Measurements from ENCODE around the gene SLC22A3. TPM values are rescaled to one million over a fixed set of nuclear protein-coding genes. Genes with fewer than 3 reads are reported as not detected.

Gene SLC22A3
- total RNA-seq, 4 donors from 2014 or later, result 49.5 to 75.4 (median 58.2) TPM

GRCh38 chr6:160428818-160429619 lies 80.8 kb downstream of the SLC22A3 start:
- Histone ChIP-seq H3K27ac (peak overlapping the region; percentile 48 to 82 (median 70)), H3K4me3 (no peak overlapping the region), H3K4me1 (peaks cover 48 to 52% of the 10 kb centered on the region in 2 donors), H3K9me3 (no peaks in the 10 kb centered on the region), H3K27me3 (no peaks in the 10 kb centered on the region), H3K36me3 (no peaks in the 10 kb centered on the region)
- intact Hi-C loops (cut with DNase I; ENCODE audit: low total_unique reads), result loop anchor here (5.0 kb wide), 1 partner anchor 82 kb away; the partner anchor contains the start of gene SLC22A3
- TF ChIP-seq POLR2A (IDR thresholded peaks at IDR 0.05), result peak; percentile 50 to 52
- TF ChIP-seq, protein P1, sequence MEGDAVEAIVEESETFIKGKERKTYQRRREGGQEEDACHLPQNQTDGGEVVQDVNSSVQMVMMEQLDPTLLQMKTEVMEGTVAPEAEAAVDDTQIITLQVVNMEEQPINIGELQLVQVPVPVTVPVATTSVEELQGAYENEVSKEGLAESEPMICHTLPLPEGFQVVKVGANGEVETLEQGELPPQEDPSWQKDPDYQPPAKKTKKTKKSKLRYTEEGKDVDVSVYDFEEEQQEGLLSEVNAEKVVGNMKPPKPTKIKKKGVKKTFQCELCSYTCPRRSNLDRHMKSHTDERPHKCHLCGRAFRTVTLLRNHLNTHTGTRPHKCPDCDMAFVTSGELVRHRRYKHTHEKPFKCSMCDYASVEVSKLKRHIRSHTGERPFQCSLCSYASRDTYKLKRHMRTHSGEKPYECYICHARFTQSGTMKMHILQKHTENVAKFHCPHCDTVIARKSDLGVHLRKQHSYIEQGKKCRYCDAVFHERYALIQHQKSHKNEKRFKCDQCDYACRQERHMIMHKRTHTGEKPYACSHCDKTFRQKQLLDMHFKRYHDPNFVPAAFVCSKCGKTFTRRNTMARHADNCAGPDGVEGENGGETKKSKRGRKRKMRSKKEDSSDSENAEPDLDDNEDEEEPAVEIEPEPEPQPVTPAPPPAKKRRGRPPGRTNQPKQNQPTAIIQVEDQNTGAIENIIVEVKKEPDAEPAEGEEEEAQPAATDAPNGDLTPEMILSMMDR (IDR thresholded peaks at IDR 0.05 in 4 of 5, conservative IDR thresholded peaks at IDR 0.05 in 1 of 5), result no peak
- in situ Hi-C loops (cut with MboI; ENCODE audit: low sequenced_read_pairs in 4 of 4), result loop anchor here in 1 of 4 donors (25.0 kb wide), 1 partner anchor 292 kb away; no protein-coding TSS in a partner anchor
- peak; percentile 30 to 35 for DNase-seq
- ATAC-seq, result peak; percentile 42 to 60

- Histone ChIP-seq H3K4me1 (peaks cover 48 to 52% of the 10 kb centered on the region in 2 donors), H3K27me3 (no peaks in the 10 kb centered on the region), H3K27ac (peak overlapping the region; percentile 48 to 82 (median 70)), H3K9me3 (no peaks in the 10 kb centered on the region), H3K36me3 (no peaks in the 10 kb centered on the region), H3K4me3 (no peak overlapping the region)
- no peak for DNase-seq
- intact Hi-C loops (cut with DNase I; ENCODE audit: low total_unique reads) (loop anchor here (5.0 kb wide), 1 partner anchor 82 kb away; the partner anchor contains the start of gene SLC22A3), in situ Hi-C loops (cut with MboI; ENCODE audit: low sequenced_read_pairs in 4 of 4) (loop anchor here in 1 of 4 donors (25.0 kb wide), 1 partner anchor 292 kb away; no protein-coding TSS in a partner anchor)
- no peak for ATAC-seq
- TF ChIP-seq, protein P1 (IDR thresholded peaks at IDR 0.05 in 4 of 5, conservative IDR thresholded peaks at IDR 0.05 in 1 of 5), result no peak
- no peak for TF ChIP-seq POLR2A (IDR thresholded peaks at IDR 0.05)
Measured at GRCh38 chr6:160429620-160429895, 81.4 kb downstream of the SLC22A3 start.

DNA sequence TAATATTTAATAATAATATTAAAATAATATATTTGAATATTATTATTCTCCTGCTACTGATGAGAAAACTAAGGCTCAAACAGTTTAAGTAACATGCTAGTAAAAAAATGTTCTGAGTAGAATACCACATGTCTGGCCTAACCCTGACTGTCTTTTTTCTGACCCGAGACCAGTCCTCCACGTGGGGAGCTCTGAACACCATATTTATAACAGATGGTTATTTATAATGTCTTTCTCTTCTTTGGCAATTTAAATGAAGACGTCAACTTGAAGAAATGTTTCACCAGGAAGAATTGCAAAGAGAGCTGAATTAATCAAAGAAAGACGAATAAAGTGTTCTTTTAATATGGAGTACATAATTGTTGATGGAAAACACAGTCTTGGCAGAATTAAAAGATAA lies 82.0 kb downstream of the SLC22A3 start:
- in situ Hi-C loops (cut with MboI; ENCODE audit: low sequenced_read_pairs in 4 of 4) (loop anchor here in 1 of 4 donors (25.0 kb wide), 1 partner anchor 293 kb away; no protein-coding TSS in a partner anchor), intact Hi-C loops (cut with DNase I; ENCODE audit: low total_unique reads) (loop anchor here (5.0 kb wide), 1 partner anchor 93 kb away; no protein-coding TSS in a partner anchor)
- no peak for ATAC-seq
- no peak for DNase-seq
- no peaks in the 10 kb centered on the region for H3K36me3 ChIP-seq
- H3K4me3 ChIP-seq, result no peak overlapping the region
- H3K9me3 ChIP-seq, result no peaks in the 10 kb centered on the region
- peaks cover 48 to 52% of the 10 kb centered on the region in 2 donors for H3K4me1 ChIP-seq
- no peak for TF ChIP-seq POLR2A (IDR thresholded peaks at IDR 0.05)
- TF ChIP-seq, protein P1 (IDR thresholded peaks at IDR 0.05 in 4 of 5, conservative IDR thresholded peaks at IDR 0.05 in 1 of 5), result no peak
- H3K27ac ChIP-seq, result peak overlapping the region; percentile 53 to 82 (median 70)
- H3K27me3 ChIP-seq, result no peaks in the 10 kb centered on the region

GRCh38 chr6:160430751-160431150 lies 82.6 kb downstream of the SLC22A3 start:
- Histone ChIP-seq H3K27ac (peak overlapping the region; percentile 53 to 82 (median 70)), H3K36me3 (no peaks in the 10 kb centered on the region), H3K4me3 (no peak overlapping the region), H3K27me3 (no peaks in the 10 kb centered on the region), H3K9me3 (no peaks in the 10 kb centered on the region), H3K4me1 (peaks cover 48 to 52% of the 10 kb centered on the region in 2 donors)
- intact Hi-C loops (cut with DNase I; ENCODE audit: low total_unique reads), result loop anchor here (5.0 kb wide), 1 partner anchor 93 kb away; no protein-coding TSS in a partner anchor
- ATAC-seq, result no peak
- in situ Hi-C loops (cut with MboI; ENCODE audit: low sequenced_read_pairs in 4 of 4), result loop anchor here in 1 of 4 donors (25.0 kb wide), 1 partner anchor 293 kb away; no protein-coding TSS in a partner anchor
- DNase-seq, result no peak
- TF ChIP-seq POLR2A (IDR thresholded peaks at IDR 0.05), result no peak
- TF ChIP-seq, protein P1 (IDR thresholded peaks at IDR 0.05 in 4 of 5, conservative IDR thresholded peaks at IDR 0.05 in 1 of 5), result no peak
